NB4 (cell line): ENCODE results near the gene RPP40.

Experiments used
- CTCF ChIP-seq: IDR thresholded peaks from one replicate; pipeline ENCODE4 v1.5.1; 2012; ENCODE audit warnings: low read depth, low read length
- POLR2A ChIP-seq: IDR thresholded peaks from 2 replicates; pipeline ENCODE4 v1.6.1; 2011; ENCODE audit warnings: mild to moderate bottlenecking; ENCODE audit not compliant: insufficient read length; ENCODE audit errors: extremely low read depth

GRCh38 chr6:4948781-4949450, 54.9 kb downstream of the RPP40 start:
- no peak for TF ChIP-seq POLR2A
- TF ChIP-seq CTCF = no peak
